ENCODE results near the gene HS6ST1.

The HS6ST1 gene

GRCh38 chr2:128235581-128235980, 83.1 kb downstream of the HS6ST1 start:
- DNase-seq (ENCODE audit: low read depth) = no peak

- no peak for DNase-seq (ENCODE audit: low read depth)
These were observed 84.1 kb downstream of the HS6ST1 start for GRCh38 chr2:128234613-128235012.

- no peak for DNase-seq (ENCODE audit: low read depth)
These were observed 84.8 kb downstream of the HS6ST1 start for GRCh38 chr2:128233790-128234395.

- peak; percentile 83 for DNase-seq (ENCODE audit: low read depth)
These were observed 85.5 kb downstream of the HS6ST1 start for GRCh38 chr2:128232965-128233789.

- no peak for DNase-seq (ENCODE audit: low read depth)
These were observed 89.8 kb downstream of the HS6ST1 start for GRCh38 chr2:128228894-128229293.

GRCh38 chr2:128227862-128228261, 90.8 kb downstream of the HS6ST1 start:
- no peak for DNase-seq (ENCODE audit: low read depth)

GRCh38 chr2:128219891-128220290, 98.8 kb downstream of the HS6ST1 start:
- DNase-seq (ENCODE audit: low read depth) = no peak

GRCh38 chr2:128217671-128218070, 101.0 kb downstream of the HS6ST1 start:
- no peak for DNase-seq (ENCODE audit: low read depth)

GRCh38 chr2:128215897-128216642, 102.6 kb downstream of the HS6ST1 start:
- no peak for DNase-seq (ENCODE audit: low read depth)

Measured in stimulated activated CD8-positive, alpha-beta memory T cell treated with anti-CD3 and anti-CD28 coated beads, Interleukin-4, amount 100 ng/mL, for 24 hours (primary cell).